HG03280 (cell line): ENCODE data around the gene SAYSD1.

Source experiments
- ATAC-seq: cut with Tn5 transposase; IDR thresholded peaks from one replicate; pipeline ENCODE4 v1.9.1; 2021; ENCODE audit warnings: mild to moderate bottlenecking, moderate library complexity; ENCODE audit not compliant: unreplicated experiment

Gene SAYSD1

DNA sequence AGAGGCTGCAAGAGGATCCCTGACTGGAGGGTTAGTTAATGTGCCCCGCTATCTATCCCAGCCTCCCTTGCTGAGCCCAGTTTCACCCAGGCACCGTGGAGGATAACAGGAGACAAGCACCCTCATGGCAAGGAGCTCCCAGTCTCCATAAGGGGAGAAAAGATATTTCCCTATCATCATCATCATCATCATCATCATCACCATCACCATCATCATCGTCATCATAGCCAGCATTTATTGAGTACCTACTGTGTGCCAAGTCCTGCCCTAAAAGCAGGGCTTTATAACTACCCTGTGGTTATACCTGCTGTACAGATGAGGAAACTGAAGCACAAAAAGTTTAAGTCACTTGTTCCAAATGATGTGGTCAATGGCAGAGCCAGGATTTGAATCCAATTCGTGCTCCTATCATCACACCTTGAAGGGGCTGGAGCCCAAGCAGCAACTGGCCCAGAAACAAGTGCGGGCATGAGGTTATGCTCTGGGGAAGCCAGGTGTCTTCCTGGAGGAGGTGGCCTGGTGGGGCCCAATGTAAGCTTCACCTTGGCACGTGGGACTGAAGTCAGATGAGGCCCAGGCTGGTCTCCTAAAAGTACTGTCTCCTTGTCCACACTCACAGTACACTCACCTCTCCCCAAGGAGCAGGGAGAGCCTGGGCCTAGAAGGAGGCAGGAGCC lies 56.4 kb downstream of the SAYSD1 start:
- no peak for ATAC-seq

DNA sequence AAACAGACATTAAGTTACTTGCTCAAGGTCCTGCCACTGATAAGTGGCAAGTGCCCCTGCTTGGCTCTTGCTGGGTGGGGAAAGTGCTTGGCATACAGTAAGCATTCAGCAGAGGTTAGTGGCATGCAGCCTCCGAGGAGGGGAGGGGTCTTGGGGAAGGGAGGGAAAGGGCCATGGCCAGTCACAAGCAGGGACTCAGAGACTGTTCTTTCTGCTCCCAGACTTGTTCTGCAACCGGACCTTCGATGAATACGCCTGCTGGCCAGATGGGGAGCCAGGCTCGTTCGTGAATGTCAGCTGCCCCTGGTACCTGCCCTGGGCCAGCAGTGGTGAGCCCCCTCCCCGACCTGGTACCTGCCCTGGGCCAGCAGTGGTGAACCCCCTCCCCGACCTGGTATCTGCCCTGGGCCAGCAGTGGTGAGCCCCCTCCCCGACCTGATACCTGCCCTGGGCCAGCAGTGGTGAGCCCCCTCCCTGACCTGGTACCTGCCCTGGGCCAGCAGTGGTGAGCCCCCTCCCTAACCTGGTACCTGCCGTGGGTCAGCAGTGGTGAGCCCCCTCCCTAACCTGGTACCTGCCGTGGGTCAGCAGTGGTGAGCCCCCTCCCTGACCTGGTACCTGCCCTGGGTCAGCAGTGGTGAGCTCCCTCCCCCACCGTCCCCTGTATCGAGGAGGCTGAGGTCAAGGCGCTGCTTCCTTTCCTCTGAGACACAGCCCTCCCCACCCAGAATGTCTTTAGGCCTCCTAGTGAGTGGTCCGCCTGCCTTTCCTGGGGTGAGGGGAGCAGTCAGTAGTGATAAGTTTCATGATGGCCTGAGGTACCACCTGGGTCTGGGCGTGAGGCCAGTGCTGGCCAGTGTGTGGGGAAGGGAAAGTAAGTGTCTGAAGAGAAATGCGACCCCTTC lies 57.5 kb downstream of the SAYSD1 start:
- no peak for ATAC-seq

DNA sequence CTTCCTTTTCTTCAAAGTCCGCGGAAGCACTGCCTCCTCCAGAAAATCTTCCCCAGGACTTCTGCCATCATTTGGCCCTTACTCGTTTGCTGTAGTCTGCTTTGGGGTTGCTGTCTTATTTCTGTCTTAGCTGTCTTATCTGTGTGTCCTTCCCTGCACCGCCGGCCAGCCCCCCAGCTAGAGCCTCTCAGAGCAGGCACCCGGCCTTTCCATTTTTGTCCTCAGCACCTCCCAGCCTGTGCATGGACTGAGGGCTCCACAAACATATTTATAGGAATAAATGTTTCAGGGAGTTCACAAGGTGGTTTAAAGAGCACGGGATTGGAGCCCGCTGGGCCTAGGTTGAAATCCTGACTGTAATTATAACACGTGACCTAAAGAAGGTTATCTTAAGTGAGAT lies 58.3 kb downstream of the SAYSD1 start:
- no peak for ATAC-seq

DNA sequence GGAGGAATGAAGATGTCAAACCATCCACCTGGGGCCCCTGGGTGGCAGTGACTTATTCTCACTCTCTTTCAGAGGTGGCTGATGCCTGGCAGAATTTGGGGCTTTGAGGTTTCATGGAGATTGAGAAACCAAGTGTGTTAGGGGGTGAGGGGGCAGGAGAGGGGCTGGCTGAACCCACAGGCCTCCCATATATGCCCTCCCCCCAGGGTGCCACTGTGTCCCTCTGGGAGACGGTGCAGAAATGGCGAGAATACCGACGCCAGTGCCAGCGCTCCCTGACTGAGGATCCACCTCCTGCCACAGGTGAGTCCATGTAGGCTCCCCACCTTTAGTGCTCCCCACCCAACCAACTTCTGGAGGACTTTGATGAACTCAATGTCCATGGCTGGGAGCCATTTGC lies 58.8 kb downstream of the SAYSD1 start:
- ATAC-seq, result no peak

DNA sequence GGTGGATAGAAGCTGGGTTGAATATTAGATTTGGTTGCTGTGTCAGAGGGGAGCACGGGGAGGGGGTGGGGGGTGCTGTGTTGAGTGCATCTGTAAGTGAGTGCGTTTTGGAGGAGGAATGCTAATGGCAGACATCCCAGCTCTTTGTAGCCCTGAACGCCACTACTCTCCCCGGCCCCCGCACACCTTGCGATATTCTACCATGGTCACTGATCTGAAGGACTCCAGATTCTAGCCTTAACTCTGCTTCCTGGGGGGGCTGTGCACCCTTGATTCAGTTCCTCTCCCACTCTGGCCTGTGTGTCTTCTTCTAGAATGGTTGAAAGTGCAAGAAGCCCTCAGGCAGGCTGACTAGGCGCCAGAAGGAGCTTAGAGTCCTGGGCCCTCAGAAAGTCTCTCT lies 59.3 kb downstream of the SAYSD1 start:
- ATAC-seq, result no peak

DNA sequence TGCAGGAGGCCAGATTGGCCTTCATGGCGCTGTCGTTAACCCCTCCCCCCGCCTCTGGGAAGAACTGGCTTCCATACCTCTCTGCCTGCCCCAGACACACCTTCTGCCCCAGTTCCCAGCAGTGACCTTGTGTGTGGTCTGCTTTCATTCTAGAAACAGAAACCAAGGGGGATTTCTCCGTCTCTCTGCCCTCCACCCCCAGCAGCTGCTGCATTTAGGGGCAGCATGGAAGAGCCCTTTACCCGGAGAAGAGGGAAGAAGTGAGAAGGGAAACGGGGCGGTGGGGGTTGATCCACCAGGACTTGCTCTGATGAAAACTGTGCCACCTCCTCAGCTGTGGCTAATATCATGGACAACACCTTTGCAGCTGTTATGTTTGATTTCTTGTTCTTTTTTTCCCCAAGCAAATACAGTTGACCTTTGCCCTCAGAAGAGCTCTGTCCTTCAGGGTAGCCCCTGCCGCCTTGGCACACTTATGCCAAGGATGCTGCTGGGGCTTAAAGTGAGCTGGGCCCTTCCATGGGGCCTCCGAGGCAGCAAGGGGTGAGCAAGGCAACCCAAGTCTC lies 60.3 kb downstream of the SAYSD1 start:
- no peak for ATAC-seq
